Mesothelial cell of epicardium (in vitro differentiated cells): ENCODE results near the gene SLC2A6. TPM values are rescaled to one million over a fixed set of nuclear protein-coding genes. Genes with fewer than 3 reads are reported as not detected.

Experiments
- DNase-seq, 2 experiments: peaks; one replicate each; pipeline ENCODE4 v3.0.0; 2021; ENCODE audit warnings: low spot score in 2 of 2; ENCODE audit not compliant: unreplicated experiment in 2 of 2
- H3K27ac Mint-ChIP-seq: 2 replicates; pipeline ENCODE4 v1.8.0; 2021; ENCODE audit warnings: mixed read lengths
- H3K27me3 Mint-ChIP-seq: 2 replicates; pipeline ENCODE4 v1.8.0; 2021; ENCODE audit warnings: low read depth, mixed read lengths
- H3K36me3 Mint-ChIP-seq: 2 replicates; pipeline ENCODE4 v1.8.0; 2021; ENCODE audit warnings: mixed read lengths
- H3K4me1 Mint-ChIP-seq: 2 replicates; pipeline ENCODE4 v1.8.0; 2021; ENCODE audit warnings: mixed read lengths
- H3K4me3 Mint-ChIP-seq: 2 replicates; pipeline ENCODE4 v1.8.0; 2021; ENCODE audit warnings: mild to moderate bottlenecking, moderate library complexity, mixed read lengths
- H3K9me3 Mint-ChIP-seq: 2 replicates; pipeline ENCODE4 v1.8.0; 2021; ENCODE audit warnings: mixed read lengths
- total RNA-seq: library from RNA; stranded (reverse); gene quantifications from 3 replicates; pipeline ENCODE4 v1.2.1, GENCODE V29; 2021
- TF ChIP-seq, protein P1 (sequence below): fragments of 200-600 bp; sonication (generic); IDR thresholded peaks from one replicate; pipeline ENCODE4 v1.5.0; 2021; ENCODE audit warnings: antibody characterized with exemption; ENCODE audit not compliant: unreplicated experiment

Gene SLC2A6
- total RNA-seq, 1 donor from 2014 or later = 9.0 TPM

DNA sequence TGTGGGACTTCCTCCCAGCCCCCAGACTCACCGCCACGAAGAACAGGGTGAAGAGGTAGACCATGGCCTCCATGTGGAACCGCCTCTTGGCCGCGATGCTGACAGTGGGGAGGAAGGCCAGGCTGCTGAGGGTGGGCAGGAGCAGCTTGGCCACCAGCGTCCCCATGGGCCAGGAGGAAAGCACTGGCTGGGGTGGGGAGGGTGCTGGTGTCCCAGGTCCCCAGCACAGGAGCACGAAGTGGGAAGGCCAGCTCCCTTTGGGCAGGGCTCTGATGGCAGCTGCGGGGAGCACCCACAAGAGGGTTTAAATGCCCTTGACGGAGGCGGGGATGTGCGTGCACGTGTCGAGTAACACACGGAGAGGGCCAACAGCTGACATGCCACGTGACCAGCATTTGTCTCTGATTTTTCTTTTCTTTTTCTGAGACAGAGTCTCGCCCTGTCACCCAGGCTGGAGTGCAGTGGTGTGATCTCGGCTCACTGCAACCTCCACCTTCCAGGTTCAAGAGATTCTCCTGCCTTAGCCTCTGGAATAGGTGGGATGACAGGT, 45.9 kb upstream of the SLC2A6 start, which contains the start of gene MYMK:
Gene MYMK (minus strand): TSS at position 281 of the 550 bp plus-strand sequence. CDS start 115 bp downstream, at position 166.
- TF ChIP-seq, protein P1, sequence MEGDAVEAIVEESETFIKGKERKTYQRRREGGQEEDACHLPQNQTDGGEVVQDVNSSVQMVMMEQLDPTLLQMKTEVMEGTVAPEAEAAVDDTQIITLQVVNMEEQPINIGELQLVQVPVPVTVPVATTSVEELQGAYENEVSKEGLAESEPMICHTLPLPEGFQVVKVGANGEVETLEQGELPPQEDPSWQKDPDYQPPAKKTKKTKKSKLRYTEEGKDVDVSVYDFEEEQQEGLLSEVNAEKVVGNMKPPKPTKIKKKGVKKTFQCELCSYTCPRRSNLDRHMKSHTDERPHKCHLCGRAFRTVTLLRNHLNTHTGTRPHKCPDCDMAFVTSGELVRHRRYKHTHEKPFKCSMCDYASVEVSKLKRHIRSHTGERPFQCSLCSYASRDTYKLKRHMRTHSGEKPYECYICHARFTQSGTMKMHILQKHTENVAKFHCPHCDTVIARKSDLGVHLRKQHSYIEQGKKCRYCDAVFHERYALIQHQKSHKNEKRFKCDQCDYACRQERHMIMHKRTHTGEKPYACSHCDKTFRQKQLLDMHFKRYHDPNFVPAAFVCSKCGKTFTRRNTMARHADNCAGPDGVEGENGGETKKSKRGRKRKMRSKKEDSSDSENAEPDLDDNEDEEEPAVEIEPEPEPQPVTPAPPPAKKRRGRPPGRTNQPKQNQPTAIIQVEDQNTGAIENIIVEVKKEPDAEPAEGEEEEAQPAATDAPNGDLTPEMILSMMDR = no peak
- no peak within 1 kb of the TSS for H3K4me3 Mint-ChIP-seq

DNA sequence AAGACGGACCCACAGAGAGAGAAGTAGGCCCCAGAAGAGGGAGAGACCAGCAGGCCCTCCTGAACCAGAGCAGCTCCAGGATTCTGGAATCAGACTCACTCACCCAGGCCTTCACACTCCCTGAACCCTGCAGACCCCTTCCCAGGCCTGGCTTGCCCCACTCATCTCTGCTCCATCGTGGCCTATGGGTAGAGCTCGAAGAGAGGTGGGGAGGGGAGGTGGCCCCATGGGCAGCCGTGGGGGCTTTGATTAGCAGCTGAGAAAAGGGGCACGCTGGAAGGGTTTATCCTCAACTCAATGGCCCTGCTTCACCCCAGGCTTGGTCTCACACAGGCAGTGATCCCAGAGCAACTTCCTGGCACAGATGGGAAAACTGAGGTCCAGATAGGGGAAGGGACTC, 45.2 kb upstream of the SLC2A6 start:
- peak overlapping the region; percentile 47 for H3K27ac Mint-ChIP-seq
- TF ChIP-seq, protein P1 = no peak

More for the DNA sequence above, 45.9 kb upstream of the SLC2A6 start, which contains the start of gene MYMK:
- Mint-ChIP-seq H3K9me3 (no peaks in the 10 kb centered on the region), H3K27ac (peak within 1 kb of the TSS; percentile 47), H3K27me3 (no peaks in the 10 kb centered on the region), H3K36me3 (no peaks in the 10 kb centered on the region), H3K4me1 (peaks cover 61% of the 10 kb centered on the region)
- DNase-seq = no peak

DNA sequence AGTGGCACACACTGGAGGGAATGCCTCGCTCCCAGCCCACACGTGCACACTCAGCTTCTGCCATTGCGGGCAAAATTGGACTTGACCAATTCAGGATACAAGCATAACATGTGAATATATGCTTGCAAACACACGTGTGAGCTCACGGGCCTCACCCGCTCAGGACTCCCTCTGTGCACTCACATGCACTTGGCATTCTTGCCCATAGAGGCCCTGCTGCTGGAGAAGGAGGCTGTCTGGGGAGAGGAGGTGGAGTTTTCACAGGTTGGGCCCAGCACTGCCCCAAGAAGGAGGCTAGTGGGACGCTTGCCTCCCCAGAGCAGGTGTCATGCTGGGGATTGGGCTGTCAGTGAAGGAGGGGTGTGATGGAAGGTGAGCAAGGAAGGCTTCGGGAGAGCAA, 44.2 kb upstream of the SLC2A6 start:
- TF ChIP-seq, protein P1 = no peak
- H3K27me3 Mint-ChIP-seq = no peaks in the 10 kb centered on the region
- peaks cover 50% of the 10 kb centered on the region for H3K4me1 Mint-ChIP-seq
- no peak overlapping the region for H3K27ac Mint-ChIP-seq
- no peak for DNase-seq
- no peaks in the 10 kb centered on the region for H3K36me3 Mint-ChIP-seq
- H3K9me3 Mint-ChIP-seq = no peaks in the 10 kb centered on the region
- no peak overlapping the region for H3K4me3 Mint-ChIP-seq

More for the DNA sequence above, 45.2 kb upstream of the SLC2A6 start:
- DNase-seq = no peak
- peaks cover 59% of the 10 kb centered on the region for H3K4me1 Mint-ChIP-seq
- no peaks in the 10 kb centered on the region for H3K9me3 Mint-ChIP-seq
- no peak overlapping the region for H3K4me3 Mint-ChIP-seq
- no peaks in the 10 kb centered on the region for H3K27me3 Mint-ChIP-seq
- H3K36me3 Mint-ChIP-seq = no peaks in the 10 kb centered on the region

DNA sequence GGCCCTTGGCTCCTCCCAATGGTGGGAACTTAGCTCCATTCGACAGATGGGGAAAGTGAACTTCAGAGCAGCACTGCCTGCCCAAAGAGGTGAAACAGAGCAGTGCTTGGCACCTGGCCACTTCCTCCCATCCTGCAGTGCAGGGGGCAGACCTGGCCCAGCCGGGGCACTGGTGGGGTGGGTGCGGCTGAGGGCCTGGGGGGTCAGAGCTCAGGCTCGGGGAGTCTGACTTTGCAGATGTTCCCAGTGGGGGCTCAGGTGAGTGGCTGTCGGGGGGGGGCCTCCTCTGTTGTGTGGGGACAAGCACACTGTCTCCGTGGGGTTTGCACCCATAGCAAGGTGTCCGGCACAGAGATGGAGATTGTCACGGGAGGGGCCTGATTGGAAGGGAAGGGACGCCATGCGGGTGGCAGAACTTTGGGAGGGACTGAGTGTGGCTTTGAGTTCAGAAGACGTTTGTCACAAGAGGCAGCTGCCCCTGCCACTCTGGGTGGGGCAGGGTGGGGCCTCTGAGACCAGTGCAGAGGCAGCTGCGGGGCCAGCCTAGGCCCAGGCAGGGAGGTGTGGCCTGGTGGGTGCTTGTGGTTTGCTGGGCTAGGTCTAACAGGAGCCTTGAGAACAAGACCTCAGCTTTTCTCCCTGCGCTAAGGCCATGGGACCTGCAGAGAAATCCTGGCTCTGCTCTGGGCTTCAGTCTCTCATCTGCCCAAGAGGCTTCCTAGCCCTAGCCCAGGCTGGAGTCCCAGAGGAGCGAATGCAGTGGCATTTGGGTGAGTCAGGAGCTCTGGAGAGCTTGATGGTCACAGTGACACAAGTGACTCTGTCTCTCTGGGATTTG, 43.4 kb upstream of the SLC2A6 start:
- H3K36me3 Mint-ChIP-seq = no peaks in the 10 kb centered on the region
- peaks cover 42% of the 10 kb centered on the region for H3K4me1 Mint-ChIP-seq
- no peaks in the 10 kb centered on the region for H3K9me3 Mint-ChIP-seq
- no peak for DNase-seq
- TF ChIP-seq, protein P1 = no peak
- H3K4me3 Mint-ChIP-seq = no peak overlapping the region
- H3K27me3 Mint-ChIP-seq = no peaks in the 10 kb centered on the region
- H3K27ac Mint-ChIP-seq = no peak overlapping the region

DNA sequence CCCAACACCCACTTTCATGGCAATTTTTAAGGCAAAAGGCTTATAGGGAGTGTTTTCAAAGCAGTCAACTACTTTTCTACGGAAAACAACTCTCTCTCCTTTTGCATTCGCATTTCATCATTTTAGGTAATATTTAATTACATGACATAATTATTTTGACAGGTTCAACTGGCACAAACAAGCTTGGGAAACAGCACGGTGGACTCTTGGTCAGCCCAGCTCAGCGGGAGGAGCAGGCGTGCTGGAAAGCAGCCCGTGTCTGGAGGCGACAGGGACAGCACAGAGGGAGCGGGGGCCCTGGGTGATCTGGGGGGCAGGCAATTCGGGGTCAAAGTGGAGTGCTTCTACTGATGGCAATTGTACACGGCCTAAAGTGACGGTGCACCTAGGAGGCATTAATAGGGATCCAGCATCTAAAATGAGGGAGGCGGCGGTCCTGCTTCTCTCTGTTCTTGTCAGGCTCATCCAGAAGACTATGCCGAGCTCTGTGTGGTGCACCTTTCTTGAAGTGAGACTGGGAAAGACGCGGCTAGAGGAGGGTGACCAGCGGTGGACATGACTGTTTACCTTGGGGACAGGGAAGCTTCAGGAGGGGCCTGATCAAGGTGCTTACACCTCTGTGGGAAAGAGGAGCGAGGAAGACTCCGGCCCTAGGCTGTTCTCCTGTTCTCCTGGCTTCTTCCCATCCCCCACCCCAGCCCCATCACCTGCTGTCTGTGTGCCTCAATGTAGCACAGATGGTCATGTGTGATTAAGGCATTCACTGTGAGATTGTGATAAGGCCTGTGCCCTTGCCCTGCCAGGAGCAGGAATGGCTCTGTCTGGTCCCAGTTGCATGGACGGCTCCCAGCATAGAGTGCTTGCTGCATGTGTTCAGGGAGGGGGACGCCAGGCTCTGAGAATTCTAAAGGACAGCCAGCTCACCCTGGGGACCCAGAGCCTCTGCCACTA, 42.5 kb upstream of the SLC2A6 start:
- Mint-ChIP-seq H3K9me3 (no peaks in the 10 kb centered on the region), H3K27ac (no peak overlapping the region), H3K27me3 (no peaks in the 10 kb centered on the region), H3K4me3 (no peak overlapping the region), H3K36me3 (no peaks in the 10 kb centered on the region), H3K4me1 (peaks cover 33% of the 10 kb centered on the region)
- TF ChIP-seq, protein P1 = no peak
- no peak for DNase-seq
